Measurements from ENCODE around the gene PARVG. TPM values are rescaled to one million over a fixed set of nuclear protein-coding genes. Genes with fewer than 3 reads are reported as not detected.

Gene PARVG
- total RNA-seq, 1 donor from 2014 or later, result 3.2 TPM

DNA sequence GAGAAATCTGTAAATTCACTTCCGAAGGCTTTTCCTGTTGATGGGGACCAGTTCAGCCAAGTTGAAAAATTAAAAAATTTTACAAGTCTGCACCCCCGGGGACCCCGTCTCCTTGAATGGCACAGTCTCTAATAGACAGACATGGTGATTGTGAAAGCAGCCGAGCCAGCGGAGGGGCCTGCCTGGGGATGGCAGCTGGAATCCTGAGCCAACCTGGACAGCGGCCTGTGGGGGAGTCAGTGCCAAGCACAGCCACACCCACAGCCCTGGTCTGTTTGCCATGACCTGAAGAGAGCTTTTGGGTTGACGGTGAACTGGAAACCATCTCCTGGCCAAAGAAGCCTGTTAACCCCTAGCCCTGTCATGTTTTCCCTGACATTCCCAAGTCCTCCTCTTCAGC is 64.7 kb downstream of the PARVG start:
- DNase-seq, result peak; percentile 21

DNA sequence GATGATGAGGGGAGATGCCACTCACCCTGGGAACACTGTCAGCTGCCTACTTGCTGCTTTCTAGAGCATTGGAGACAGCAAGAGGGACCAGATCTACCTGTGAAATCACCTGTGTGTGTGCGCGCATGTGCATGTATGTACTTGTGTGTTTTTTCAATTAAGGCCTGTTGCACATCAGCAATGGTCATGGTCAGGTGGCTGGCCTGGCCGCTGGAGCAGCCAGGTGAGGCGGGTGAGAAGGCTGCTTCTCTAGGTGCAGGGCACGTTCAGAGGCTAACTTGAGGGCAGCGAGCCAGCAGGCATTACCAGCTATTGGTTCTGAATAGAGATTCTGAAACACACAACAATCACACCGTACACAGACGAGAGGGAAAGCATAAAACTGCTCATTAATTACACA is 65.1 kb downstream of the PARVG start:
- DNase-seq, result no peak

DNA sequence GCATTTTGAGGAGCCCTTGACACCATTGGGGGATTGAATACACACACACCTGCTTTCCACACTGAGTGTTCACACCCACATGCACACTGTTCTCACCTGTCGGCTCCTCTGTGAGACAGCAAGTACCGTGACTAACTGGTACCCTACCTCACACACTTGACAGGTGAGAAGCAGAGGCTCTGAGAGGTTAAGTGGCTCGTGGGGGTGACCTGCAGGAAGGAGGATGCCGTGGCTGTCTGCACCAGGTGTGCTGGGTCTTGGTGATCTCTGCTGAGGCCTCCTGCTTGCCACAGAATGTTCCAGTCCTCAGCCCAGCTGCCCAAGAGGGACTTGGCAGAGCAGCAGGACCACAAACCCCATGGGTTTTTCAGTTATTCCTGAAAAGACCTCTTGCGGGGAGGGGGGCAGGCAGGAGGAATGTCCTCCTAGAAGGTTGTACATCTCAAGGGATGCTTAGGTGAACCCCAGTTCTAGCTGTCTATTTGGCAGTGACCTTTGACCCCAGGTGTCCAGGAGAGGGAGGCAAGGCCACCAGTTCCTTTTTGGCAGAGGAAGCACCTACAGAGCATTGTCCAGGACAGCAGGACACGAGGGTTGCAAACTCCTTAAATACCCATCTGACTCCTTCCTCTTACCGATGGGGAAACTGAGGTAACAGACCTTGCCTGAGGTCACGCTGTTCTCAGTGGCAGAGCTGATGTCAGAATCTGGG is 66.0 kb downstream of the PARVG start:
- DNase-seq, result no peak

DNA sequence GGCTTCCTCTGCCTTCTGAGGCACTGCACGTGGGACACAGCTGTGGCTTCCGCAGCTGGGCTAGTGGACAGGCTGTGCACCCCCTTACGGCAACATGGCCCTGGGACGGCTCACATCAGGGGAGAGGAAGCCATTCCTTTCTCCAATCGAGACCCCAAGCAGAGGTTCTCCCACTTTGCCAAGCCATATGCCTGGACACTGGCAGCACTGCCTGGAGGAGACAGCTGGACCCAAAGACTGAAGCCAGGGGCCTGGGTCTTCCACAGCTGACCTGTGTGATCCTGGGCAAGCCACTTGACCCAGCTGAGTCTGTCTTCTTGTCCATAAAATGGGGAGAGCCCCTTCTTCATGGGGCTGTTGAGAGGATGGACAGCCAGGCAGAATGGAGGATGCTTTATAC is 66.6 kb downstream of the PARVG start:
- no peak for DNase-seq

DNA sequence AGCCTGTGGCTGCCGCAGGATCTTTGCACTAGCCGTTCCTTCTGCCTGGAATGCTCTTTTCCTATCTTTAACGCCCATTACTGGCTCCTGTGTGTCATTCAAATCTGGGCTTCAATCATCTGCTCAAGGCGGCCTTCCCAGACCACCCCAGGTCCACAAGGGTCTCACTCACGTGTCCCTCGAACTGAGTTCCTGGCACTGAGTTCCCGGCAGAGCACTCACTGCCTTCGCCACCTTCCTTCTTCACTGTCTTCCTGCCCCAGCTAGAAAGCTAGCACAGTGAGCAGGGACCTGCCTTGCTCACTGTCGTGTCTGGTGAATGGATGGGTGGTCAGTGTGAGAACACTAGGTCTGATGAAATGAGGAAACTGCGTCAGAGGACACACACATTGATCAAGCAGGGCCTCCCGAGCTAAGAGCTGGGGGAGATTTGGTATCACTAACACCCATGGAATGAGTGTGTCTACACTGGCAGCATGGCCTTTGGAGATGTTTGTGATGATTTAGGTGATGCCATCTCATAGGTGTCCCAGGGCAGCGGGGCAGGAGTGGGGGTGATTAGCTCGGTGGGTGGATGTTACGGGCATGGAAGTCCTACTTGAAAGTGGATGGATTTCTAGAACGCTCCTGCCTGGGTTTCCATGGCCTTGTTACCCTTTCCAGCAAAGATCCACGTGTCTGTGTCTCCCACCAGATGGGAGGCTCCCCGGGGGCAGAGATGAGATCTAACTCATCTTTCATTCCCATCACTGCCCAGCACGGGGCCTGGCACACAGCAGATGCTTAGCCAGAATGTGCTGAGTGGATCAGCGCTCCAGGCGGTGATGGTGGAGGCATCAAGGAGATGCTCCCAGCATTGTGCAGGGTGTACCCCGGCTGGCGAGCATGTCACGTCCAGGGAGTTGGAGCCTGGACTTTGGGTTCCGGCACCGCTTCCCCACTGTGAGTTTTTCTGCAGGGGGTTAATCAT is 67.5 kb downstream of the PARVG start:
- DNase-seq, result no peak

DNA sequence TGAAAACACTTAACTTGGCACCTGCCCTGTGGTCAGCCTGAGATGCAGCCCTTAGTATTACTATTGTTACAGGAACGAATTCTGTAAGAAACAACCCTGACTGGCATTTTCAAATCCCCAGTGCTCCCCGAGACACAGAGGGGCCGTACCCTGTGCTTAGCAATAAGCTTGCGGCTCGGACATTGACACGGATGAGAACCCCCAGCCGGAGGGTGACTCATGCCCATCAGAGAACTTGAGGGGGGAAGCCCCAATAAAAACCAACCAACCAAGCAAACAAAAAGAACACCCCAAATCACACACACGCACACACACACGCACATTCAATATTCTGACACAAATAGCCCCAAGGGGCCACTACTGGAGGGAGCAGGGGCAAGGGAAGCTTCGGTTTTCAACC is 68.2 kb downstream of the PARVG start:
- DNase-seq, result no peak

DNA sequence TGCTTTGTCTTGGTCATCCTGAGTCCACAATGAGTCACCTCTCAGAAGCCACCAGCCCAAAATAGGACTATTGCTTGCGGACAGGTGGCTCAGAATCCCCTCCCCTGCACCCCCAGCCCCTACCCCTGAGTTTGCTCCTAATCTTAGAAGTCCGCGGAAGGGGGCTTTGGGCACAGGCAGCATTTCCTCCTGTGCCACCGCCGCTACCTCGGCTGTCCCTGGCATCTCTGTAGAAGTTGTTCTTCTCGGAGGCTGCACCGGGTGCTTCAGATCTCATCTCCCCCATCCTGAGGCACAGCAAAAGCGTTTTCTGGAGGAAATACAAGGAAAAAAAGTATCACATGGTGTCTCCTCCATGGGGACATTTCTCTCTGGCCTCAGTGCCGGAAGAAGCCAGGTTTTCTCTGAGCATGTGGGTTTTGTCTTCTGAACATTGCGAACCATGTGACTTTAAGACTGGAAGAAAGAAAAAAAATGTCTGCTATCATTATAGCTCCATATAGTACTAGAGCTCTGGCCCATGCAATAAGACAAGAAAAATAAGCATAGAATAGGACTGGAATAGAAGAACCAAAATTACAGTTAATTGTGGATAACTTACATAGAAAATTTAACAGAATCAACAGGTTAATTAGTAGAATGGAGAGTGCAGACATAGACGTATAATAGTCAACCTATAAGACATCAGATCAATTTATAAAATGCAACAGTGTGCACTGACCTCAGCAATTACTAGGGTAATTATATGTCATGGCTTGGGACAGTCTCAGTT is 68.8 kb downstream of the PARVG start:
- DNase-seq, result no peak

DNA sequence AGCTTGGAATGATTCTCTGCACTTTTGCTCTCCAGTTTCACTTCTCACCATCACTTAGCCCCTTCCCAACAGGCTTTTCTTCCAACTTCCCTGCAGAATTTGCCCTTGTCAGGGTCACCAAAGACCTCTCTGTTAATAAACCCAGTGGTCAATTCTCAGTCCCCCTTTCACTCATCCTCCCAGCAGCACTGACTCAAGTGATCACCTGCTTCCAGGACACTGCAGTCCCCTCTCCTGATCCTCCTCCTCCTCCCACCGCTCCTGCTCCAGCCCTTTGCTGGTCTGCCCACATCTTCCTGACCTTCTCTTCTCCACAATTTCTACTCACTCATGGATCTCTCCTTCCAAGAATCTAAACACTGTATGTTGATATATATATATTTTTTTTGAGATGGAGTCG is 74.1 kb downstream of the PARVG start:
- DNase-seq, result no peak

DNA sequence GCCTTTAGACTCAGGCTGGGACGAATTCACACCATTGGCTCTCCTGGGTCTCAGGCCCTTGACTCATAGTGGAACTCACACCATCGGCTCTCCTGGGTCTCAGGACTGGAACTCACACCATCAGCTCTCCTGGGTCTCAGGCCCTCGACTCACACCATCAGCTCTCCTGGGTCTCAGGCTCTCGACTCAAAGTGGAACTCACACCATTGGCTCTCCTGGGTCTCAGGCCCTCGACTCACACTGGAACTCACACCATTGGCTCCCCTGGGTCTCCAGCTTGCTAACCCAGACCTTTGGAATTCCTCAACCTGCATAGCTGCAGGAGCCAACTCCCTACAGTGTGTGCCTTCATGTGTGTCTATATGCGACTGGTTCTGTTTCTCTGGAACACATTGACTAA is 75.4 kb downstream of the PARVG start:
- DNase-seq, result no peak

DNA sequence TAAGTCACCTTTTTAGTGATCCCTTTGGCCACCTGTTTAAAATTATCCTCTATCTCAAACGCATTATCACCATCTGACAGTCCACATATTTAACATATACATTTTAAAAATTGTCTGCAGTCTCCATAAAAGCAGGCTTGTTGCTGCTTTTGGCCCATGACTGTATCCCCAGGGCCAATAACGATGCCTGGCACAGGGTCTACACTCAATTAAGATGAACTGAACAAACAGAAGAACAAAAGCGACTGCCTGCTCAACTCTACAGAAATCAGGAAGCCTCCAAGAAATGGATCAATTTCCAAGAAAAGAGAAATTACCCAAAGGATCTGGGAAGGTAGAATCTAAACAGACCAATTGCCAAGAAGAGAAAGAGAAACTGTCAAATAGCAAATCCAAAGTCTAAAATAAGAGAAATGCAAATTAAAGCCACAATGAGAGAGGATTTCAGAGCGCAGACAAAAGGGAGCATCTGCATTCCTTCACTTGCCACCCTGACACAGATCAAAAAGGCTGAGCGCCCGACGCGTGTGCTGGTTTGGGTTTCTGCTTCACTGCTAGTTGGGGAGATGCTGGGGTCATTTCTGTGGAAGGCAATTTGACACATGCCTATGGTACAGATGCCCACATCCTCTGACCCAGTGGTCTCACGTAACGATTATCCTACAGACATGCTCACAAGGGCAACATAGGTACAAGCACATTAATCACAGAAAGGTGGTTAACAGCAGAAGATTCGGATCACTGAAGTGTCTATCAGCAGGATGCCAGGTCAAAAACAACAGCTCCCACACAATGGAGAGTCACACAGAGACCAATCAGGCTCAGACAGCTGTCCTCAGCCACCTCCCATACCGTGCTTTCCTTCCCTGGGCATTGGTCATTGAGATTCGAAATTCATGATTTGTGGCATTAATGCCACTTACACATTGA is 76.1 kb downstream of the PARVG start:
- DNase-seq, result peak; percentile 33

Other genes with a start within 250 kb of the PARVG start
- 59.8 TPM for gene SAMM50, start 225.5 kb upstream of the PARVG start, total RNA-seq
- 43.1 TPM for gene PARVB, start 156.6 kb upstream of the PARVG start, total RNA-seq
- gene SHISAL1, start 132.0 kb downstream of the PARVG start, total RNA-seq, result 11.2 TPM